Skeletal muscle tissue (tissue), 4 donors: ENCODE results near the gene CD2AP. TPM values are rescaled to one million over a fixed set of nuclear protein-coding genes. Genes with fewer than 3 reads are reported as not detected.
"Not testable (repeated sequence)": the region's sequence is repeated elsewhere in the genome, so short reads cannot be mapped to it uniquely, and the experiment has no call there.

ENCODE experiments used
- H3K27ac ChIP-seq: one replicate; pipeline ENCODE4 v1.7.0; 2013; ENCODE audit warnings: mild to moderate bottlenecking, low read depth, low read length, inconsistent platforms
- H3K27me3 ChIP-seq, 3 donors: one replicate each; pipeline ENCODE4 v1.7.0; 2013; ENCODE audit warnings: low read length in 3 of 3; ENCODE audit not compliant: control insufficient read depth in 3 of 3, insufficient read depth in 3 of 3
- H3K36me3 ChIP-seq, 3 donors: one replicate each; pipeline ENCODE4 v1.7.0; 2013; ENCODE audit warnings: low read length in 3 of 3; ENCODE audit not compliant: control insufficient read depth in 3 of 3, insufficient read depth in 3 of 3
- H3K4me1 ChIP-seq, 3 donors: one replicate each; pipeline ENCODE4 v1.7.0; 2013; ENCODE audit warnings: low read length in 3 of 3, mild to moderate bottlenecking in 3 of 3; ENCODE audit not compliant: control insufficient read depth in 3 of 3, insufficient read depth in 3 of 3
- H3K4me3 ChIP-seq, 3 donors: one replicate each; pipeline ENCODE4 v1.7.0; 2013; ENCODE audit warnings: low read length in 3 of 3
- H3K9ac ChIP-seq, 3 donors: one replicate each; pipeline ENCODE4 v1.7.0; 2013; ENCODE audit warnings: low read length in 3 of 3, mild to moderate bottlenecking in 3 of 3, moderate library complexity in 2 of 3, low read depth in 1 of 3
- H3K9me3 ChIP-seq, 3 donors: one replicate each; pipeline ENCODE4 v1.7.0; 2013; ENCODE audit warnings: low read length in 3 of 3; ENCODE audit not compliant: control insufficient read depth in 3 of 3
- total RNA-seq: library from RNA; depleted of rRNA; stranded (reverse); fragments of >200 nt; gene quantifications from one replicate; pipeline ENCODE4 v1.2.3, GENCODE V29; 2014
- donor health status: Osteomylitis.

Gene CD2AP
- total RNA-seq, 1 donor from 2014 or later: 13.6 TPM

DNA sequence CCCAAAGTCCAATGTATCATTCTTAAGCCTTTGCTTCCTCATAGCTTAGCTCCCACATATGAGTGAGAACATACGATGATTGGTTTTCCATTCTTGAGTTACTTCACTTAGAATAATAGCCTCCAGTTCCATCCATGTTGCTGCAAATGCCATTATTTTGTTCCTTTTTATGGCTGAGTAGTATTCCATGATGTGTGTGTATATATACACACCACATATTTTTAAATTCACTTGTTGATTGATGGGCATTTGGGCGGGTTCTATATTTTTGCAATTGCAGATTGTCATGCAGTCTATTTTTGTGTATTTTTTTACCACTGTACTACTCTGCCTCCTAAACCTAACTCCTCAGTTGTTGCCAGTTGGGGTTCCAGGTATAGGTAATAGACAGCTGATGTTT, 74.7 kb downstream of the CD2AP start:
- Histone ChIP-seq H3K27ac (no peak overlapping the region), H3K4me3 (no peak overlapping the region), H3K4me1 (no peaks in the 10 kb centered on the region), H3K9me3 (no peaks in the 10 kb centered on the region), H3K36me3 (no peaks in the 10 kb centered on the region), H3K27me3 (no peaks in the 10 kb centered on the region), H3K9ac (no peak overlapping the region)

GRCh38 chr6:47553243-47553642, 75.7 kb downstream of the CD2AP start:
- not testable (repeated sequence) for H3K4me3 ChIP-seq, H3K36me3 ChIP-seq, H3K27me3 ChIP-seq, H3K4me1 ChIP-seq, H3K9me3 ChIP-seq, H3K27ac ChIP-seq, H3K9ac ChIP-seq

- H3K27me3 ChIP-seq, H3K9ac ChIP-seq, H3K4me1 ChIP-seq, H3K4me3 ChIP-seq, H3K9me3 ChIP-seq, H3K36me3 ChIP-seq, H3K27ac ChIP-seq: not testable (repeated sequence)
These were observed 78.9 kb downstream of the CD2AP start for GRCh38 chr6:47556459-47556858.

DNA sequence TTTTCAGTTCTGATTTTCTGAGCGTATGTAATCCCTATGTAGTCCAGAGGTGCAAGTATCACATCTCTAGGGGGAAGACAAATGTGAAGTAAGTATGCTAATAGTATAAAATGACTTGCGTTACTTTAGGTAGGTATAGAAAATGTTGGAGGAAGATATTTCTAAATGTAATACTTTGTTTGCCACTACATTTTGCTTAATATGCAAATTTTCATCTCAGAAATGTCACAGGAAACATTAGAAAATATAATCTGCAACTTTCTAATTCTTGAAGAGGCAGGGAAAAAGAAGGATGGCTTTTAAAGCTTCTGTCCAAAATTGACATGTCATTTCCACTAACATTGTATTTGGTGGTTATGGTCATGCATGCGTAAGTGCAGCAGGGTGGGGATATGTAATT, 85.6 kb downstream of the CD2AP start:
- H3K27me3 ChIP-seq: no peaks in the 10 kb centered on the region
- no peaks in the 10 kb centered on the region for H3K9me3 ChIP-seq
- no peaks in the 10 kb centered on the region for H3K36me3 ChIP-seq
- H3K9ac ChIP-seq: no peak overlapping the region
- no peaks in the 10 kb centered on the region for H3K4me1 ChIP-seq
- no peak overlapping the region for H3K27ac ChIP-seq
- H3K4me3 ChIP-seq: no peak overlapping the region

GRCh38 chr6:47566602-47567001, 89.0 kb downstream of the CD2AP start:
- not testable (repeated sequence) for H3K36me3 ChIP-seq, H3K9ac ChIP-seq, H3K27ac ChIP-seq, H3K9me3 ChIP-seq, H3K4me3 ChIP-seq, H3K27me3 ChIP-seq, H3K4me1 ChIP-seq

- Histone ChIP-seq H3K9me3 (no peaks in the 10 kb centered on the region), H3K4me3 (no peak overlapping the region), H3K9ac (no peak overlapping the region), H3K27ac (no peak overlapping the region), H3K4me1 (peaks cover 0 to 2% (median 2%) of the 10 kb centered on the region in 3 donors), H3K36me3 (no peaks in the 10 kb centered on the region), H3K27me3 (no peaks in the 10 kb centered on the region)
These were observed 90.0 kb downstream of the CD2AP start for GRCh38 chr6:47567586-47567985.

- no peak overlapping the region for H3K9ac ChIP-seq
- peaks cover 0 to 2% (median 2%) of the 10 kb centered on the region in 3 donors for H3K4me1 ChIP-seq
- no peak overlapping the region for H3K27ac ChIP-seq
- H3K36me3 ChIP-seq: peaks cover 0 to 6% (median 0%) of the 10 kb centered on the region in 3 donors
- H3K27me3 ChIP-seq: no peaks in the 10 kb centered on the region
- H3K4me3 ChIP-seq: no peak overlapping the region
- no peaks in the 10 kb centered on the region for H3K9me3 ChIP-seq
These were observed 93.9 kb downstream of the CD2AP start for GRCh38 chr6:47571488-47571887.

DNA sequence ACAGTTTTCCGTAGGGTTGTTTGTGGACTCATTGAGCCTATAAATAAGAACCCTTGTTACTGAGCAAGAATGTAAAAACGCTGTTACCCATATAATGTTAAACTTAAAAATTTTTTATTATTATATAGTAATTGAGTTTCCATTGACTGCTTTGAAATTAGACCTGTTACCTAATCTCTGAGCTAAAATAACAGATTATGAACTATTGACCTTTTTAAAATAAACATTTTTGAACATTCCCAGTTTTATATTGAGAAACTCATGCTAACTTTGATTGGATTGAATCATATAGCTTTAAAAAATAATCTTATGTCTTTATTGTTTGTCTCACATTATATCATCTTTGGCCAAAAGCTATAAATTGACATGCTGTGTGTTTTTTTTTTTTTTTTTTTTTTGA, 95.5 kb downstream of the CD2AP start:
- Histone ChIP-seq H3K27me3 (no peaks in the 10 kb centered on the region), H3K4me3 (no peak overlapping the region), H3K36me3 (peaks cover 0 to 10% (median under 1%) of the 10 kb centered on the region in 3 donors), H3K27ac (no peak overlapping the region), H3K4me1 (peaks cover 0 to 2% (median 2%) of the 10 kb centered on the region in 3 donors), H3K9ac (no peak overlapping the region), H3K9me3 (no peaks in the 10 kb centered on the region)

DNA sequence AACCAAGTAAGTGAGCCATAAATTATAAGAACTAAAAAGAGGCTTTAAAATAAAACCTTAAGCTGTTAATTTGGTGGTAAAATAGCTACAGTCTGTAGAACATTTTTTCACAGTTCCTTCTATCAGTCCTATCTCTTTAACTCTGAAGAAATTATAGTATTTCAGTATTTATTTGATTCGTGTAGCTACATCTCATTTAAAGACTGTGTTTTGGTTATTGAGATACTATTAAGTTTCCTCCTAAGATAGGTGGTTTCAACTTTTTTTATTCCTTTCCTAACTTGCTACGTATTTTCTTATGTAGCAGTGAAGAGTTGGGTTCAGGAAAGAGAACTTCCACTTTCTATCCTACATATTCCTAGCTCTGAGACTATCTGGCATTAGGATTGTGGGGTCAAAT, 97.2 kb downstream of the CD2AP start:
- Histone ChIP-seq H3K27me3 (no peaks in the 10 kb centered on the region), H3K9ac (no peak overlapping the region), H3K36me3 (peaks cover 2 to 14% (median 9%) of the 10 kb centered on the region in 3 donors), H3K27ac (no peak overlapping the region), H3K4me1 (peaks cover 0 to 2% (median 2%) of the 10 kb centered on the region in 3 donors), H3K9me3 (no peaks in the 10 kb centered on the region), H3K4me3 (no peak overlapping the region)

DNA sequence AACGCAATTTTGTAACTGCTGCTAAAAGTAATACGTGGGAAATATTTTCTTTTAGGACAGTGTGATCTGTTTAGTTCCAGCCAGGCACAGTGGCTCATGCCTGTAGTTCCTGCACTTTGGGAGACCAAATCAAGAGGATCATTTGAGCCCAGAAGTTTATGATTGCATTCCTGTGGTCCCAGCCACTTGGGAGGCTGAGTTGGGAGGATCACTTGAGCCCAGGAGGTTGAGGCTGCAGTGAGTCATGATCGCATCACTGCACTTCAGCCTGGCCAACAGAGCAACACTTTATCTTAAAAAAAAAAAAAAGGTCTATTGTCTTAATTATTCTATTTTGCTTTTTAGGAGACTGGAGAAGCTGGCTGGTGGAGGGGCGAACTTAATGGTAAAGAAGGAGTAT, 101.5 kb downstream of the CD2AP start:
- Histone ChIP-seq H3K36me3 (peaks cover 8 to 16% (median 14%) of the 10 kb centered on the region in 3 donors), H3K9me3 (no peaks in the 10 kb centered on the region), H3K27me3 (no peaks in the 10 kb centered on the region), H3K4me3 (no peak overlapping the region), H3K4me1 (no peaks in the 10 kb centered on the region), H3K27ac (no peak overlapping the region), H3K9ac (no peak overlapping the region)

DNA sequence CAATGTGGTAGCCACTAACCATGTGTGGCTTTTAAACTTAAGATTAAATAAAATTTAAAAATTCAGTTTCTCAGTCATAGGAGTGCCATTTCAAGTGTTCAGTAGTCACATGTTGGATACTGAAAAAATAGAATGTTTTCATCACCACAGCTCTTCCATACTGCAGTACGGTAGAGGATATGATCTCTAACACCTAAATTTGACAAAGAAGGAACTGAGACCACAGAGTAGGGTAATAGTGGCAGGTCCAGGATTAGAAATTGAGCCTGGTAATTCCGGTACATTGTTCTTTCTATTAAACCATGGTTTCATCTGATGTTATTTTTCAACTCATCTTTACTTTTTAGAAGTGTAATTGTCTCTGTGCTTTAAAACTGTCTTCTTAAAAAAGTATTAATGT, 104.0 kb downstream of the CD2AP start:
- Histone ChIP-seq H3K9me3 (no peaks in the 10 kb centered on the region), H3K9ac (no peak overlapping the region), H3K36me3 (peaks cover 8 to 14% (median 9%) of the 10 kb centered on the region in 3 donors), H3K27me3 (no peaks in the 10 kb centered on the region), H3K4me3 (no peak overlapping the region), H3K4me1 (no peaks in the 10 kb centered on the region), H3K27ac (no peak overlapping the region)
